HEK293 (cell line): ENCODE data around the gene FNTB.

Source experiments
- CTCF ChIA-PET: fragments of 350-600 bp; formaldehyde crosslinking; extraction: SDS; loops from one replicate; lab custom pipeline; 2021; ENCODE audit warnings: antibody characterized with exemption; lab: Yijun Ruan, JAX
- POLR2A ChIA-PET: fragments of 300-600 bp; formaldehyde crosslinking; extraction: SDS; loops from one replicate; lab custom pipeline; 2020; ENCODE audit warnings: antibody characterized with exemption, inconsistent platforms; lab: Yijun Ruan, JAX
- H3K27ac ChIP-seq: fragments of 200-500 bp; sonication (Bioruptor generic); 2 replicates; pipeline ENCODE4 v1.5.1; 2014; ENCODE audit warnings: low read depth, low read length, control low read depth, inconsistent platforms; ENCODE audit errors: extremely low read depth
- H3K36me3 ChIP-seq, 2 experiments: fragments of 200-500 bp in 1 of 2; sonication (Bioruptor generic) in 1 of 2; 1 replicate in 1 of 2; 2 replicates in 1 of 2; pipeline ENCODE4 v1.5.1; 2014 to 2017; ENCODE audit warnings: inconsistent platforms in 2 of 2, low read length in 2 of 2; ENCODE audit not compliant: control insufficient read depth in 2 of 2, insufficient read depth in 1 of 2
- H3K4me1 ChIP-seq: fragments of 200-500 bp; sonication (Bioruptor generic); 2 replicates; pipeline ENCODE4 v1.5.1; 2014; ENCODE audit warnings: mild to moderate bottlenecking, low read length, inconsistent platforms; ENCODE audit not compliant: control insufficient read depth, insufficient read depth
- H3K4me3 ChIP-seq: 2 replicates; pipeline ENCODE4 v1.5.1; 2011; ENCODE audit warnings: low read depth, mild to moderate bottlenecking, control low read depth, low read length, moderate library complexity
- H3K9me3 ChIP-seq: fragments of 200-500 bp; sonication (Bioruptor generic); 2 replicates; pipeline ENCODE4 v1.5.1; 2014; ENCODE audit warnings: low read depth, low read length, inconsistent platforms; ENCODE audit not compliant: control insufficient read depth, insufficient read depth
- CTCF ChIP-seq: fragments of 450-650 bp; formaldehyde crosslinking; IDR thresholded peaks from 2 replicates; pipeline ENCODE4 v1.5.1; 2016; ENCODE audit warnings: missing biosample characterization, missing genetic modification characterization
- ELK4 ChIP-seq: IDR thresholded peaks from 2 replicates; pipeline ENCODE4 v1.6.1; 2011; ENCODE audit warnings: mild to moderate bottlenecking, low read depth, low read length, borderline replicate concordance
- KLF10 ChIP-seq: fragments of 450-650 bp; IDR thresholded peaks from 2 replicates; pipeline ENCODE4 v1.5.1; 2018; ENCODE audit warnings: missing biosample characterization, mild to moderate bottlenecking, missing genetic modification characterization
- KLF9 ChIP-seq: fragments of 450-650 bp; formaldehyde crosslinking; IDR thresholded peaks from 2 replicates; pipeline ENCODE4 v1.5.1; 2016; ENCODE audit warnings: missing biosample characterization, missing genetic modification characterization, low read depth
- PRDM10 ChIP-seq: fragments of 450-650 bp; formaldehyde crosslinking; IDR thresholded peaks from 2 replicates; pipeline ENCODE4 v1.5.1; 2016; ENCODE audit warnings: missing biosample characterization, missing genetic modification characterization
- SCRT2 ChIP-seq: fragments of 450-650 bp; formaldehyde crosslinking; IDR thresholded peaks from 2 replicates; pipeline ENCODE4 v1.5.1; 2016; ENCODE audit warnings: missing biosample characterization, missing genetic modification characterization
- YY1 ChIP-seq: fragments of 450-650 bp; formaldehyde crosslinking; IDR thresholded peaks from 2 replicates; pipeline ENCODE4 v1.5.1; 2018; ENCODE audit warnings: missing biosample characterization, missing genetic modification characterization
- ZBTB10 ChIP-seq: fragments of 450-650 bp; formaldehyde crosslinking; IDR thresholded peaks from 2 replicates; pipeline ENCODE4 v1.5.1; 2016; ENCODE audit warnings: missing biosample characterization, missing genetic modification characterization
- ZBTB44 ChIP-seq: fragments of 450-650 bp; IDR thresholded peaks from 2 replicates; pipeline ENCODE4 v1.5.1; 2018; ENCODE audit warnings: missing biosample characterization, mild to moderate bottlenecking, missing genetic modification characterization
- ZEB2 ChIP-seq: fragments of 450-650 bp; formaldehyde crosslinking; IDR thresholded peaks from 2 replicates; pipeline ENCODE4 v1.5.1; 2016; ENCODE audit warnings: missing biosample characterization, missing genetic modification characterization
- ZNF324 ChIP-seq: fragments of 450-650 bp; formaldehyde crosslinking; IDR thresholded peaks from 2 replicates; pipeline ENCODE4 v1.5.1; 2016; ENCODE audit warnings: missing biosample characterization, missing genetic modification characterization
- ZNF341 ChIP-seq: fragments of 450-650 bp; formaldehyde crosslinking; IDR thresholded peaks from 2 replicates; pipeline ENCODE4; 2016; ENCODE audit warnings: low read depth, missing biosample characterization, missing genetic modification characterization
- ZNF404 ChIP-seq: fragments of 450-650 bp; formaldehyde crosslinking; IDR thresholded peaks from 2 replicates; pipeline ENCODE4 v1.5.1; 2017; ENCODE audit warnings: missing biosample characterization, missing genetic modification characterization
- ZNF416 ChIP-seq: fragments of 450-650 bp; formaldehyde crosslinking; IDR thresholded peaks from 2 replicates; pipeline ENCODE4 v1.5.1; 2016; ENCODE audit warnings: missing biosample characterization, missing genetic modification characterization
- ZNF548 ChIP-seq: fragments of 450-650 bp; formaldehyde crosslinking; IDR thresholded peaks from 2 replicates; pipeline ENCODE4 v1.5.1; 2016; ENCODE audit warnings: missing biosample characterization, missing genetic modification characterization
- ZNF596 ChIP-seq: fragments of 450-650 bp; IDR thresholded peaks from 2 replicates; pipeline ENCODE4 v1.5.0; 2018; ENCODE audit warnings: missing biosample characterization, mild to moderate bottlenecking, missing genetic modification characterization, moderate library complexity
- ZNF776 ChIP-seq: fragments of 450-650 bp; formaldehyde crosslinking; IDR thresholded peaks from 2 replicates; pipeline ENCODE4 v1.5.0; 2017; ENCODE audit warnings: missing biosample characterization, missing genetic modification characterization, borderline replicate concordance
- ZNF843 ChIP-seq: fragments of 450-650 bp; formaldehyde crosslinking; IDR thresholded peaks from 2 replicates; pipeline ENCODE4 v1.5.1; 2016; ENCODE audit warnings: missing biosample characterization, missing genetic modification characterization
- ZSCAN30 ChIP-seq: fragments of 450-650 bp; IDR thresholded peaks from 2 replicates; pipeline ENCODE4 v1.5.1; 2018; ENCODE audit warnings: missing biosample characterization, mild to moderate bottlenecking, missing genetic modification characterization, moderate library complexity

Gene FNTB

GRCh38 chr14:65073605-65074201 is 87.0 kb downstream of the FNTB start (continued):
- no peak for TF ChIP-seq ZBTB10
- TF ChIP-seq ELK4 = no peak
- no peak for TF ChIP-seq ZEB2 (tag by site-specific recombination)
- no peak for TF ChIP-seq ZNF341 (tag by site-specific recombination)
- TF ChIP-seq YY1 (tag by site-specific recombination) = no peak
- TF ChIP-seq ZBTB44 (tag by site-specific recombination) = no peak
- no peak for TF ChIP-seq ZNF776
- TF ChIP-seq ZSCAN30 (tag by site-specific recombination) = no peak
- no peak for TF ChIP-seq ZNF843 (tag by site-specific recombination)

GRCh38 chr14:65074449-65075150 is 87.9 kb downstream of the FNTB start:
- H3K9me3 ChIP-seq = no peaks in the 10 kb centered on the region
- POLR2A ChIA-PET = interaction anchor here (1.2 kb wide), 1 partner anchor 28 kb away, joined by 3 read pairs; the partner anchor contains the start of gene MAX
- CTCF ChIA-PET = interaction anchor here (0.6 kb wide), 2 partner anchors 58 to 1582 kb away, joined by 3 to 5 read pairs; no protein-coding TSS in a partner anchor
- no peak for TF ChIP-seq SCRT2 (tag by site-specific recombination)
- TF ChIP-seq CTCF = no peak
- TF ChIP-seq ZNF416 (tag by site-specific recombination) = no peak
- TF ChIP-seq KLF9 (tag by site-specific recombination) = no peak
- no peak for TF ChIP-seq ZNF548 (tag by site-specific recombination)
- no peak for TF ChIP-seq KLF10 (tag by site-specific recombination)
- TF ChIP-seq ZNF596 (tag by site-specific recombination) = no peak
- TF ChIP-seq ZNF324 (tag by site-specific recombination) = no peak
- no peak for TF ChIP-seq ZNF404 (tag by site-specific recombination)
- no peak for TF ChIP-seq PRDM10 (tag by site-specific recombination)
- H3K36me3 ChIP-seq = peaks cover 8 to 66% of the 10 kb centered on the region in 2 experiments
- no peak overlapping the region for H3K27ac ChIP-seq
- H3K4me3 ChIP-seq = no peak overlapping the region
- H3K4me1 ChIP-seq = no peaks in the 10 kb centered on the region
